Chondrocyte (in vitro differentiated cells): ENCODE data around the gene CXXC5. TPM values are rescaled to one million over a fixed set of nuclear protein-coding genes. Genes with fewer than 3 reads are reported as not detected.

Experiments used
- DNase-seq: peaks from one replicate; pipeline ENCODE4 v3.0.0; 2021; ENCODE audit warnings: mixed read lengths, low spot score
- H3K27ac Mint-ChIP-seq: one replicate; pipeline ENCODE4 v1.8.0; 2021; ENCODE audit warnings: mild to moderate bottlenecking, moderate library complexity, mixed read lengths; ENCODE audit not compliant: unreplicated experiment
- H3K27me3 Mint-ChIP-seq: 2 replicates; pipeline ENCODE4 v1.8.0; 2021; ENCODE audit warnings: low read depth, mixed read lengths
- H3K36me3 Mint-ChIP-seq: 2 replicates; pipeline ENCODE4 v1.8.0; 2021; ENCODE audit warnings: low read depth, mixed read lengths
- H3K4me1 Mint-ChIP-seq: 2 replicates; pipeline ENCODE4 v1.8.0; 2021; ENCODE audit warnings: low read depth, mild to moderate bottlenecking, mixed read lengths
- H3K4me3 Mint-ChIP-seq: one replicate; pipeline ENCODE4 v1.8.0; 2021; ENCODE audit warnings: mild to moderate bottlenecking, moderate library complexity, mixed read lengths; ENCODE audit not compliant: unreplicated experiment
- H3K9me3 Mint-ChIP-seq: 2 replicates; pipeline ENCODE4 v1.8.0; 2021; ENCODE audit warnings: low read depth, mixed read lengths
- CTCF ChIP-seq: fragments of 200-600 bp; sonication (generic); IDR thresholded peaks from 2 replicates; pipeline ENCODE4 v1.5.0; 2021; ENCODE audit warnings: antibody characterized with exemption, mild to moderate bottlenecking, moderate library complexity
- total RNA-seq: library from RNA; stranded (reverse); gene quantifications from 3 replicates; pipeline ENCODE4 v1.2.1, GENCODE V29; 2021

The CXXC5 gene
- total RNA-seq, 1 donor from 2014 or later = 144 TPM

DNA sequence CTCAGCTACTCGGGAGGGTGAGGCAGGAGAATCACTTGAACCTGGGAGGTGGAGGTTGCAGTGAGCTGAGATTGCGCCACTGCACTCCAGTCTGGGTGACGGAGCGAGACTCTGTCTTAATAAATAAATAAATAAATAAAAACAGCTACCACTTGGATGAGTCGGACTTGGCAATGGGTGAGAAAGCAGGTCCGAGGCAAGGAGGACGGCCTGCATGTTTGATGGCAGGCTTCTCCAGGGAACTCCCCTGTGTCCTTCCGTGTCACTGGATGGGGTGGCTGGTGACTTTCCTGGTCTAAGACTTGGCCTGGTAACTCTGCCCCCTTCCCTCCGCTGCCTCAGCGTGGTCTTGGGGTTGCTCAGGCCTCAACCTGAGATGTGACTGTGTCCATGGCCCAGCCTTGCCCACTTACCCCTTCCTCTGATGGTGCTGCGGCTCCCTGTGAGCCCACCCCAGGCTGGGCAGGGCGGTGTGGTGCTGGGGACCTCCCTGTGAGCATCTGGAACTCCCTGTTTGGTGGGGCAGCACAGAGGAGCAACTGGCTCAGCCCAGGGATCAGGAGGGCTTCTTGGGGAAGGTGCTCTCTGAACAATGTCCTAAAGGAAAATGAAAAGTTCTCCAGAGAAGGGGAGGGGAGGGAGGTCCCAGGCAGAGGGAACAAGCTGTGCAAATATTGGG is 85.0 kb downstream of the CXXC5 start:
- H3K27ac Mint-ChIP-seq = peak overlapping the region; percentile 54
- no peaks in the 10 kb centered on the region for H3K36me3 Mint-ChIP-seq
- DNase-seq = no peak

More for the DNA sequence above, 85.0 kb downstream of the CXXC5 start:
- Mint-ChIP-seq H3K4me1 (peaks cover 7% of the 10 kb centered on the region), H3K27me3 (no peaks in the 10 kb centered on the region), H3K4me3 (no peak overlapping the region), H3K9me3 (no peaks in the 10 kb centered on the region)
- no peak for TF ChIP-seq CTCF

Other genes with a start within 250 kb of the CXXC5 start
- gene SPATA24, start 244.3 kb upstream of the CXXC5 start, total RNA-seq = 2.7 to 3.7 TPM (median 3.7 TPM) in 3 replicates
- 17.4 to 27.0 TPM (median 25.6 TPM) in 3 replicates for gene DNAJC18, start 208.8 kb upstream of the CXXC5 start, total RNA-seq
- gene ECSCR, start 185.6 kb upstream of the CXXC5 start, total RNA-seq = 0.62 TPM in 1 of 3 replicates, not detected in the others
- gene SMIM33, start 177.3 kb upstream of the CXXC5 start, total RNA-seq = not detected in 3 replicates
- gene STING1, start 165.6 kb upstream of the CXXC5 start, total RNA-seq = 26.6 to 59.2 TPM (median 58.4 TPM) in 3 replicates
- gene UBE2D2, start 87.0 kb upstream of the CXXC5 start, total RNA-seq = 110 to 129 TPM (median 117 TPM) in 3 replicates
- 0.47 to 1.5 TPM (median 0.82 TPM) in 3 replicates for gene PSD2, start 147.5 kb downstream of the CXXC5 start, total RNA-seq